GDM1 (cell line): ENCODE data around the gene SPRR3.

Experiments
- DNase-seq: peaks from one replicate; lab custom pipeline; 2025; lab: John Stamatoyannopoulos, UW

The SPRR3 gene, protein sequence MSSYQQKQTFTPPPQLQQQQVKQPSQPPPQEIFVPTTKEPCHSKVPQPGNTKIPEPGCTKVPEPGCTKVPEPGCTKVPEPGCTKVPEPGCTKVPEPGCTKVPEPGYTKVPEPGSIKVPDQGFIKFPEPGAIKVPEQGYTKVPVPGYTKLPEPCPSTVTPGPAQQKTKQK

GRCh38 chr1:153001382-153001781 lies at the start of gene SPRR3:
Gene SPRR3 (plus strand): TSS chr1:153001749. CDS start chr1:153003021, 1,272 bp downstream.
- no peak for DNase-seq

DNA sequence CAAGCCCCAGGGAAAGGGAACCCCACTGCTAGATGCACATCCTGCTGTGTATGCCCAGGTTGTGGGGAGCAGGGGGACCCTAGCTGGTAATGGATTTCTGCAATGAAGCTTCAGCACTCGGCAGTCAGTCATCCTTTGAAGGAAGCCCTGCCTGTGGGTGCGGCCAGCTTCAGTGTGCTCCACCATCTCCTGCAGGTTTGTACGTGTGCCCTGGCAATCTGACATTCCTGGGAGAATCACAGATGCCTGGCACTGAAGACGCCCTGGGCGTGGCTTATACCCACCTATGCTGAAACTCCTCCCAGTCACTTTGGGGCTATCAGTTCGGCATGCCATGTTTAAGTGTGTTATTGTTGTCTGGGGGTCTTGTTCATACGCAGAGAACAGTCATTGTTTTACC lies 47.8 kb upstream of the SPRR3 start:
- DNase-seq = no peak

DNA sequence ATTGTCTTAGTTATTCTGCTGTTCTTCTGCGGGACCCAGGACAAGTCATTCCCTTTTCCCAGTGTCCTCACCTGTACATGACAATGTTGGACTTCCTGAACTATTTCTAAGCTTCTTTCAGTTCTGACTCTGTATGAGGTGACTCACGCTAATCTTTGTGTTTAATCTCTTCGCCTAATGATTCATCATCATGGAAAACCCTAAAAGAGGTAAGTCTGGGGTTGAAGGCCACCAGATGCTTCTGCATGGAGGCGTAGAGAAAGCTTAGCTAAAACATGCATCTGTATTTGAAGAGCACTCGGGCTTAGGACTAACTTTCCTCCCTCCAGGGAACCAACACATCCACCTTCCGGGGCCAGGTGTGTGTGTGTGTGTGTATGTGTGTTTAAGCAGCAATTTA lies 47.1 kb upstream of the SPRR3 start:
- no peak for DNase-seq

- DNase-seq = no peak
Observed at GRCh38 chr1:152957561-152957960, 44.0 kb upstream of the SPRR3 start.

DNA sequence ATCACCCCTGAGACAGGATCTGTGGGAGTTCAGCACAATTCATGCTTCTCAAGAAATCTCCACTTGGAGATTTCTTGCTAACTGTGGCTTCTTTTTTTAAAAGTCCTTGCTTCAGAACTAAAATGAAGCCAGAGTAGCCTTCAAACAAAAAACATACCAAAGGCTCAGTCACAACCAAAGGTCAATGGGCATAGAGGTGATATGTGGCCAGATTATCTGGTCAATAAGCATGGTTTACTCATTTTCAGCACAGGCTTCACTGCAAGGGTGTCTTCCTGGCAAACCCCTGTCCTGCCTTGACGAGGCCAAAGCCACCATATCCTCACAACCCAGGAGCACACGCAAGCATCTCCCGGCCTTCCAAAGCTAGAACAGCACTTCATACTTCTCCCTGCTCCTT lies 42.3 kb upstream of the SPRR3 start:
- no peak for DNase-seq

DNA sequence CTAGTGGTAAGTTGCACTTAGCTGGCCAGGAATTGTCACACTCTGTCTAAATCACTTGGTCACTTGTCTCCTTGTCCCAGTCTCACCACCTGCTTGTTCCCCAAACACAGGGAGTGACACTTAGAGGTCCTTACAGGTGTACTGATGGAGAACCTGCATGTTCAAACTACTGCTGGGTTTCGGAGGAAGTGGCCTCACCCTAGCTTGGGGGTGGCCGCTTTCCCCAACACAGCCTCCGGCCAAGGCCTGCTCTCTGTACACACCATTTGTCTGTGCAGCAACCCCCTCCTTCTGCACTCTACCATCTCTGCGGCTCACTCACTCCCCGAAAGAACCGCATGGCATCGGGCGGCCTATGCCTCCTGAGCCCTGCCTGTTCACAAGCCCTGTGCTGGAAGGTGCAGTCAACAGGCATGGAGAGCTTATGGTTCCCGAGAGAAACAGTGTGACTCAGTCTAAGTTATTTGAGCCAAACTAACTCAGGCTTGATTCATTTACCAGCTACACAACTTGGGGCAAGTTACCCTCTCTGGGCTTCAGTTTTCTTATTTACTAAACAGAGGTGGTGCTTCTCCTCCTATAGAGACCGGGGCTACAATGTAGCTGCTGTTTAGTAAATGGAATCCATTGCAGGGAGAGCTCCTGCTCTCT lies 41.6 kb upstream of the SPRR3 start:
- no peak for DNase-seq

GRCh38 chr1:152960452-152961044 lies 41.0 kb upstream of the SPRR3 start:
- DNase-seq = no peak

GRCh38 chr1:152961226-152961891 lies 40.2 kb upstream of the SPRR3 start:
- DNase-seq = no peak

DNA sequence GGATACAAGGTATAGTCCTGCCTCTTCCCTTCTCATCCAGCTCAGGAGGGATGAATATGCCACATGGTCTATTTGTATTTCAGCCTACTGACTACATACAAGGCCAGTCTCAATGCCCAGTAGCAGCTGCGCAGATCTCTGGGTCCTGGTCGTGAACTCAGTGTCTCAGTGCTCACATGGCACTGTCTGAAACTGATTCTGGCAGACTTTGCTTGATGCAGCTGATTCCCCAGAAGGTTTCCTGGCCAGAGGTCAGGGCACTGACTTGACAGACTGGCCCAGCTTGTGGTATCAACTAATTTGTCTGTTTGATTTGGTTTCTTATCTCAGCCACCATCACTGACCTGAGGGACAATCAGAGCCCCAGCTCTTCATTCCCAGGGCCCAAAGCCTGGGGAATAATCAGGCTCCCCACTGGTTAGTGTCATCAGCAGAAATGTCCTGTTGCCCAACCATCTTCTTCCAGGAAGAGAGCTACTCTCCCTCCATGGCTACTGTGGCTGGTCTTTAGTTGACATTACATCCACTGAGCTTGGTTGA lies 38.6 kb upstream of the SPRR3 start:
- DNase-seq = no peak

- DNase-seq = no peak
Observed at GRCh38 chr1:152964536-152964935, 37.0 kb upstream of the SPRR3 start.

DNA sequence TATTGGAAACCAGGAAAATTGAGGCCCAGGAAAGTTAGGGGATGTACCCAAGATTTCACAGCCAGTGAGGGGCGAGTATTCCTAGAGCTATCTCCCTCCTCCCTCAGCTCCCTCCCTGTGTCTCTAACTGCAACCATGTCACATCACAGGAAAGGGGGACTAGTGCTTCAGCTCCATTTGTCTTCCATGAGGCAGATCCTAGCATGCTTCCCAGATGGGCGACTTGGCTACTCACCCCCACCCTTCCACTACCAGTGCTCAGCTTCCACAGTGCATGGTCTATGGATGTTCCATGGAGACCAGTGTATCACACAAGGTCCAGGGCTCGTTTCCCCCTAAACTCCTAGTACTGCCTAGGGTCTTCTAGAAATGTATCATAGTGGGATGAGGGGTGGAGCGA lies 35.7 kb upstream of the SPRR3 start:
- DNase-seq = no peak

GRCh38 chr1:152967201-152967600 lies 34.3 kb upstream of the SPRR3 start:
- no peak for DNase-seq

DNA sequence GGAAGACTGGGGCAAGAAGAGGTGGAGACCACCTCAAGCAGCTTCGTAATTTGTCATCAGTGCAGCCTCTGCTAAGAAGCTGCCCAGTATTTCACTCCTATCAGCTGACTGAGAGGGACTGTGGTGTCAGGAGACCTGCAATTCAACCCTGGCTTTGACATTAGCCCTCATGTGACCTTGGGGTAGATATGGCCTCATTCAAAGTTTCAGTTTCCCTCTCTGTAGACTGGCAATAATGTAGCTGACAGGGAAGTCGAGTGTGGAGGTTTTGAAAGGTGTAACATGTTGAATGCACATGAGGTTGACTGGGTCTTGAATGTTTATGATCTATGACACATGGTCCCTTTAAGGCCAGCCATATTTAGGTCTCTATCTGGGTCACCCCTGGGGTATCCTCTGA lies 33.3 kb upstream of the SPRR3 start:
- DNase-seq = no peak

DNA sequence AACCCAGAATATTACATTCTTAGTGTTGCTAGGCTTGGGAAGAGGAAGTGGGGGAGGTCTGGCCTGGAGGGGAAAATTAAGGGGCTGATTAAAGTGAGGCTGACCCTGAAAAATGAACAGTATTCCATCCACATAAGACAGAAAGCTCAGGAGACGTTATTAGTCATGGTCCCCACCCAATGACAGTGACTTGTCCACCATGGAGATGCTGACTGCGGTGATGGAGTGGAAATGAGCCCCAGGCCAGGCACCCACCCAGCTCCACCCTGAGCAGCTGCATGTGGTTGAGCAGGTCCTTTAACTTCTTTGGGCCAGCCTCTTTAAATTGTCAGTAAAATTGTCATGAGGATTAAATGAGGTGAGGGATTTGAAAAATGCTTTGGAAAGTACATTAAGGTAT lies 32.5 kb upstream of the SPRR3 start:
- no peak for DNase-seq

DNA sequence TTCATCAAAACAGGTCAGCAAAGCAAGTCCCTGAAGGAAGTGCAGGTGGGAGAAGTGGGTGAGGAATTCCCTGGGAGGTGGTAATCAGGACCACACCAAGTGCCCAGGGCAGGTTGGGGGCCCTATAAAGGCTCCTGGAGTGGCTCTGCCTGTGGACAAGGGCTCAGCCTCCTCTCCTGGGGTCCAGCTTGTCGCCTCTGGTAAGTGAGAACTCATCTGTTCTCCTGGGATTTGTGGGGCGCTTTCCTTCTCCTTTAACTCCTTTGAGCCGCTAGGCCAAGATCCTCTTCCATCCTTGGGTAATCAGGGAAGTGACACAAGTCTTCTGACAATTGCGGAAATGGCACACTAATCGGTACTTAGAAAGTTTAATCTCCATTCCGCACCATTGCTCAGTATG lies 31.1 kb upstream of the SPRR3 start, which contains the start of gene SPRR4:
TSS of gene SPRR4 (plus strand) at position 154 of the 400 bp plus-strand sequence. CDS start 1,243 bp downstream, outside the sequence.
- DNase-seq = no peak

DNA sequence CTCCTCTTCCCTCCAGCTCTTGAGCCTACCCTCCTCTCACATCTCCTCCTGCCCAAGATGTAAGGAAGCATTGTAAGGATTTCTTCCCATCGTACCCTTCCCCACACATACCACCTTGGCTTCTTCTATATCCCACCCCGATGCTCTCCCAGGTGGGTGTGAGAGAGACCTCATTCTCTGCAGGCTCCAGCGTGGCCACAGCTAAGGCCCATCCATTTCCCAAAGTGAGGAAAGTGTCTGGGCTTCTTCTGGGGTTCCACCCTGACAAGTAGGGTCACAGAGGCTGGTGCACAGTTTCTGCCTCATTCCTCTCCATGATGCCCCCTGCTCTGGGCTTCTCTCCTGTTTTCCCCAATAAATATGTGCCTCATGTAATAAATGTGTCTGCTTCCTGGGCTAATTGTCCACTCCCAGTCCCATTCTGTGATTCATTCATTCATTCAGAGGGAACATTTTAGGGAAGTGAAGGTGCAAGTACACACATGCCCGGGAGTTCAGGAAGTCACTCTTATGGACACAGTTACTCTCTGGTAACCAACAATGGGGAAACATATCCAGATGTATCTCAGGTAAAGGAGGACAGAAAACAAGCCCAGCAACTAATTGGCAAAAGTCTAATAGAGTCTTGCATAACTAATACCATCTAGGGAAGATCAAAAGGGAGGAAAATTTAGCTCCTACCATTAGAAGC lies 29.2 kb upstream of the SPRR3 start:
- DNase-seq = no peak

GRCh38 chr1:152976688-152977087 lies 24.9 kb upstream of the SPRR3 start:
- no peak for DNase-seq

DNA sequence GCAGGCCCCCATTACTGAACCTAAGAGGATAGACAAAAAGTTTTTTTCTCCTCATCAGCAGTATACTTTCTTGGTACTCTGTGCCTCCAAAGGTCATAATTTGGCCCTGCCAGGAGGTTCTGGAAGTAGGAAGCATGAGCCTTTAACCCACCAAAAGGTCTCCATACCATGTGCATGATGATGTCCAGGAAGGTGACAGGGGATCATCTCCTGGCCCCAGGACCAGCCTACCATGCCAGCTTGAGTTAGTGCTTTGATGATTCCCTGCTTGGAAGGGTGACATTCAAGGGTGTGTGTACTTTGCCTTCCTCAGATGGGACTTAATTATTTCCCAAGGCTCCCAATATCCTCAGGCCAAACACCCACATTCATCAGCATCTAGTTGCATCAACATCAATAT lies 23.9 kb upstream of the SPRR3 start:
- DNase-seq = no peak

- no peak for DNase-seq
Observed at GRCh38 chr1:152980676-152981075, 20.9 kb upstream of the SPRR3 start.

DNA sequence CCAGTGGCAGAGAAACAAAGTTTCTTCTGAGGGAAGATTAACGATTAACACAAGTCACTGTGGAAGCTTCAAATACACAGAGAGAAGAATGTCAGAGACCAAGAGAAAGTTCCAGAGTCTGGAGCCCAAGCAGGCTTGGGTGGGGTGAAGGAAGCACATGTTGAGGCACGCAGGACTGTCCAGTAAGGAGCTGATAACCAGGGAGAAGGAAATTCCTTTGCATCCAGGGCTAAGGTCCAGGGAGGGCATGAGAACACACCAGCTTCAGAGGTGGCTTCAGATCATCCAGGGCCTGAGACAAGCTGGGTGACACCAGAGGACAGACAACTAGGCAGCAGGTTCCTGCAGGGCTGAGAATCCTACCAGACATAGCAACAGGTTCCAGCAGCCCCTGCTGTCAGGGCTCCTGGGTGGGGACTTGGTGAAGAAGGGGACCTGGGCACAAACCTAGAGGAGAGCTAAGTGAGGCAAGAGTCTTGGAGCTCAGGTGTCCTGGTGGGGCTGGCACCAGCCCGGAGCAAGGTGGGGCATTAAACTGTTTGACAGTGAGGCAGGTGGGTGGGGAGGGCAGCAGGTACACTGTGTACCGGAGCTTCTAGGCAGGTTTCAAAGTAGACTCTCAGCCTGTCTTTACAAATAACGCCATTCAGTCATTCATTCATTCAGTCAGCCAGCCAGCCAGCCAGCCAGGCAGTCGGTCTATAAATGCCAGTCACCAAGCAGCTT lies 20.2 kb upstream of the SPRR3 start:
- DNase-seq = no peak

GRCh38 chr1:152982076-152982475 lies 19.5 kb upstream of the SPRR3 start:
- DNase-seq = no peak

GRCh38 chr1:152983234-152983633 lies 18.3 kb upstream of the SPRR3 start:
- DNase-seq = no peak
